ENCODE measurements around the gene FANCC.

- TF ChIP-seq, protein P1, sequence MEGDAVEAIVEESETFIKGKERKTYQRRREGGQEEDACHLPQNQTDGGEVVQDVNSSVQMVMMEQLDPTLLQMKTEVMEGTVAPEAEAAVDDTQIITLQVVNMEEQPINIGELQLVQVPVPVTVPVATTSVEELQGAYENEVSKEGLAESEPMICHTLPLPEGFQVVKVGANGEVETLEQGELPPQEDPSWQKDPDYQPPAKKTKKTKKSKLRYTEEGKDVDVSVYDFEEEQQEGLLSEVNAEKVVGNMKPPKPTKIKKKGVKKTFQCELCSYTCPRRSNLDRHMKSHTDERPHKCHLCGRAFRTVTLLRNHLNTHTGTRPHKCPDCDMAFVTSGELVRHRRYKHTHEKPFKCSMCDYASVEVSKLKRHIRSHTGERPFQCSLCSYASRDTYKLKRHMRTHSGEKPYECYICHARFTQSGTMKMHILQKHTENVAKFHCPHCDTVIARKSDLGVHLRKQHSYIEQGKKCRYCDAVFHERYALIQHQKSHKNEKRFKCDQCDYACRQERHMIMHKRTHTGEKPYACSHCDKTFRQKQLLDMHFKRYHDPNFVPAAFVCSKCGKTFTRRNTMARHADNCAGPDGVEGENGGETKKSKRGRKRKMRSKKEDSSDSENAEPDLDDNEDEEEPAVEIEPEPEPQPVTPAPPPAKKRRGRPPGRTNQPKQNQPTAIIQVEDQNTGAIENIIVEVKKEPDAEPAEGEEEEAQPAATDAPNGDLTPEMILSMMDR (conservative IDR thresholded peaks at IDR 0.05), result no peak
- TF ChIP-seq ZFX (IDR thresholded peaks at IDR 0.05), result no peak
These were observed 219.1 kb downstream of the FANCC start for GRCh38 chr9:95098391-95098921.

All from C4-2B (cell line).